GM18861 (cell line): Measurements from ENCODE around the gene PEX7.
"Not testable (repeated sequence)": the region's sequence is repeated elsewhere in the genome, so short reads cannot be mapped to it uniquely, and the experiment has no call there.

Source experiments
- ATAC-seq: cut with Tn5 transposase; IDR thresholded peaks from one replicate; pipeline ENCODE4 v1.9.1; 2021; ENCODE audit not compliant: unreplicated experiment

The PEX7 gene

GRCh38 chr6:136840276-136841001 is 18.0 kb downstream of the PEX7 start:
- no peak for ATAC-seq

DNA sequence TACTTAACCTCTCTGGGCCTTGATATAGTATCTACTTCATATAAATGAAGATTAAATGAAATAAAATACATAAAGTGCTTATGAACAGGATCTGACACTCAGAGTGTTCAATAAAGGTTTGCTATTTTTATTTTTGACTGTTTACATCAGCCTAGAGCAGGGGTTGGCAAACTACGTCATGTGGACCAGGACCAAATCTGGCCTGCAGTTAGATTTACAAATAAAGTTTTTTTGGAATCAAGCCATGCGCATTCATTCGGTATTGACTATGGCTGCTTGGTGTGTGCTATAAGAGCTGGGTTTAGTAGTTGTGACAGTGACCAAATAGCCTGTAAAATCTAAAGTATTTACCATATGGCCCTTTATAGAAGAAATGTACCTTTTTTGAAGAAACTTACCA is 20.8 kb downstream of the PEX7 start:
- ATAC-seq, result no peak

- ATAC-seq, result no peak
Observed at GRCh38 chr6:136846046-136846445, 23.7 kb downstream of the PEX7 start.

DNA sequence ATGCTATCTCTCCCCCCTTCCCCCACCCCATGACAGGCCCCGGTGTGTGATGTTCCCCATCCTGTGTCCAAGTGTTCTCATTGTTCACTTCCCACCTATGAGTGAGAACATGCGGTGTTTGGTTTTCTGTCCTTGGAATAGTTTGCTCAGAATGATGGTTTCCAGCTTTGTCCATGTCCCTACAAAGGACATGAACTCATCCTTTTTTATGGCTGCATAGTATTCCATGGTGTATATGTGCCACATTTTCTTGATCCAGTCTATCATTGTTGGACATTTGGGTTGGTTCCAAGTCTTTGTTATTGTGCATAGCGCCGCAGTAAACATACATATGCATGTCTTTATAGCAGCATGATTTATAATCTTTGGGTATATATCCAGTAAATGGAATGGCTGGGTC is 24.1 kb downstream of the PEX7 start:
- not testable (repeated sequence) for ATAC-seq

DNA sequence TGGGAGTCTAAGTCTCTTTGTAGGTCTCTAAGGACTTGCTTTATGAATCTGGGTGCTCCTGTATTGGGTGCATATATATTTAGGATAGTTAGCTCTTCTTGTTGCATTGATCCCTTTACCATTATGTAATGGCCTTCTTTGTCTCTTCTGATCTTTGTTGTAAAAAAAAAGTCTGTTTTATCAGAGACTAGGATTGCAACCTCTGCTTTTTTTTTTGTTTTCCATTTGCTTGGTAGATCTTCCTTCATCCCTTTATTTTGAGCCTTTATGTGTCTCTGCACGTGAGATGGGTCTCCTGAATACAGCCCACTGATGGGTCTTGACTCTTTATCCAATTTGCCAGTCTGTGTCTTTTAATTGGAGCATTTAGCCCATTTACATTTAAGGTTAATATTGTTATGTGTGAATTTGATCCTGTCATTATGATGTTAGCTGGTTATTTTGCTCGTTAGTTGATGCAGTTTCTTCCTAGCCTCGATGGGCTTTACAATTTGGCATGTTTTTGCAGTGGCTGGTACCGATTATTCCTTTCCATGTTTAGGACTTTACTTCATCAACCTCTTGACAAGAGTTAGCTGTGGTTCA is 27.7 kb downstream of the PEX7 start:
- not testable (repeated sequence) for ATAC-seq

GRCh38 chr6:136859430-136859829 is 37.0 kb downstream of the PEX7 start:
- ATAC-seq, result no peak

DNA sequence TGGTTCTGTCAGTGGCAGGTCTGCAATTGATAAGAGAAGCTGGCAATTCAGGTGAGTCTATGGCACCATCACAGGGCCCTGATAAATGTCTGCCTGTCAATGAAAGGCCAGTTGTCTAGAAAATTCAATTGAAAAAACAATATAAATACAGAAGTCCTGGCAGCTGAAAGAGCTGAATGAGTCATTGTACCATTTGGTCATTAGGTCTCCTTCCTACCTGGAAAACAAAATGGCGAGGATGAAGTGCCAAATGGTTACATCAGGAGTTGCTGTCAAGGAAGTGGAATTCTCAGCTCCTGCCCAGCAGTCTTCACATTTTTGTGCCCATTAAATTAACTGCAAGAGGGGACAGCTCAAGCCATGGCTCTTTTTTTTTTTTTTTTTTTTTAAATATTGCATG is 37.7 kb downstream of the PEX7 start:
- ATAC-seq, result no peak

DNA sequence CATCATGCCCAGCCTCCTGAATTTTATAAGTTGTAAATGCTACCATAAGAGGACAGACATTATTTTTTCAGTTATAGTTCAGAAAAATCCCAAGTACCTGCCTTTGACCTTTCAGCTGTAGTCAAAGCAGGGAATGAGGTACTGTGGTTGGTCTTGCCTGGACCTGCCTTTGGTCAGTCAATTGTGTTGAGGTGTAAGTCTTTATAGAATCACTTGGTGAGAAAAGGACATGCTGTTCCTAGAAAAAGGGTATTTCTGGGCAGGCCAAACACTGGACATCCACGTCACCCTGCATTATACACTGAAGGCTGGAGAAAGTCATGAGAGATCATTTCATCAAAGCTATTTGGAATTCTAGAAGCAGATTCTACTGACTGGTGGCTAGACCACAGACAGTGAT is 40.3 kb downstream of the PEX7 start:
- no peak for ATAC-seq

DNA sequence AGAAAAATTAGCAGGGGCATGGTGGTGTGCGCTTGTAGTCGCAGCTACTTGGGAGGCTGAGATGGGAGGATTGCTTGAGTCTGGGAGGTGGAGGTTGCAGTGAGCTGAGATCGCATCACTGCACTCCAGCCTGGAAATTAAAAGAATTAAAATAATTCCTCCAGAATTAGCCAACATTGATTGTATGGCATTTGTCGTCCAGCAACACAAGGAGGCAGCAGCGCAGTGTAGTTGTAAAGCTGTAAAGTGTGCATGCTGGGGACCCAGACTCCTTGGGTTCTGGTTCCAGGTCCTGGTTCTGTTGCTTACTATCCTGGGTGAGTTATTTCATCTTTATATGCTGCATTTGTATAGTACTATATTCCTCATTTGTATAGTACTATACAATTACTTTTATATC is 41.4 kb downstream of the PEX7 start:
- ATAC-seq, result no peak

- ATAC-seq, result no peak
Observed at GRCh38 chr6:136864676-136865075, 42.3 kb downstream of the PEX7 start.

- no peak for ATAC-seq
Observed at GRCh38 chr6:136866872-136867416, 44.6 kb downstream of the PEX7 start.

GRCh38 chr6:136869451-136869850 is 47.1 kb downstream of the PEX7 start:
- no peak for ATAC-seq

- ATAC-seq, result no peak
Observed at GRCh38 chr6:136873748-136874147, 51.4 kb downstream of the PEX7 start.

GRCh38 chr6:136876469-136876868 is 54.1 kb downstream of the PEX7 start:
- not testable (repeated sequence) for ATAC-seq

GRCh38 chr6:136880748-136881460 is 58.5 kb downstream of the PEX7 start:
- no peak for ATAC-seq

DNA sequence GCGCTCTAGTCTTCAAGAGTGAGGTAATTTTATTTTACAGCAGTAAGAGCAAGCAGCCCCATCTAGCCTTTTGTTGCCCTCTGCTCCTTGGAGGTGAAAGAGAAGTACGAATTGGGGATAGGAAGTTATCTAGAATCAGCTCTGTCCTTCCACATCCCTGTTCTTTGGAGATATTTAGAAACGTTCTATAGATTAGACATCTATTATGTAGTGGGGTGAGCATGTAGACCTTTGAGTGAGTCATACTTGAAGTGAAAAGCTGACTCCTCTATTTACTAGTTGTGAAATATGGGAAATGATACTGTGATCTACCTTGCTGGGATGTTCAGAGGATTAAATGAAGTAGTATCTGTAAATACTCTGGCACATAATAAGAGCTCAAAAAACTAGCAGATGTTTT is 63.7 kb downstream of the PEX7 start:
- ATAC-seq, result no peak

- ATAC-seq, result no peak
Observed at GRCh38 chr6:136887953-136888352, 65.6 kb downstream of the PEX7 start.

DNA sequence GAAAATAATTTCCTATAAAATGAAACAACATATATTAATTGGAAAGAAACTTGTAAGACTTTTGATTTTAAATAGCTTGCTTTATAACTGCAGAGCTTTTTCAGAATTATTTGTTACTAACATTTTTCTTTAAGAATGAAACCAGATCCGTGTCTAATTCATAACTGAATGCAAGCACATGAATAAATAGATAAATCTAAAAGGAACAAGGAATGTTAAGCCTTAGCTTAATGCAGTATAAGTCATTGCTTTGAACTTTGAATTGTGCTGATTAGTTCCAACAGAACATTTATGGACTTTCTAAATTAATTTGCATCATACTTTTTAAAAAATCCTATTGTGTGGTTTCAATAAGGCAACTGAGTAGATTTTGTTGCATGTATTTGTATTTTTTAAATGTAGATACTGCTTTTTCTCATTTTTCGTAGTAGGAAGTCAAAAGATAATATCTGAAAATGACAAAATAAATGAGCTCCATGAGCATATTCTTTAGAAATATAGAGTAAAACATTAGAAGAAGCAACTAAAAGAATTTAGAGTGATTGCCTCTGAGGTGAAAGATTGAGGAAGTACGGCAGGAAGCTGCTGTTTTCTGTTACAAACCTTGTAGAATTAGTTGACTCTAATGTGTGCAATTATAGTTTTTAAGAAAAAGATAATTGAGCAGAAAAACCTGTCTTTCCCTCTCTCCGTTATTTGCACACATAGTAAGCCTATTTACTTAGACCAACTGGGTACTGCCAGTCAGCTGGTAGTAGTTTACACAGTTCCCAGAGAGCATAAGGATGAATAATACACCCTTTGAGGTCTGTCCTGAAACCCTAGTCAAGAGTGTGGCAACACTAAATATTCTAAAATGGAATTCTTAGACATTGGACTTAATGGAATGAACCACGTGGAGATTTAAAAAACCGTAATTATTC is 67.1 kb downstream of the PEX7 start:
- ATAC-seq, result no peak

- ATAC-seq, result no peak
Observed at GRCh38 chr6:136890194-136890839, 67.9 kb downstream of the PEX7 start.

DNA sequence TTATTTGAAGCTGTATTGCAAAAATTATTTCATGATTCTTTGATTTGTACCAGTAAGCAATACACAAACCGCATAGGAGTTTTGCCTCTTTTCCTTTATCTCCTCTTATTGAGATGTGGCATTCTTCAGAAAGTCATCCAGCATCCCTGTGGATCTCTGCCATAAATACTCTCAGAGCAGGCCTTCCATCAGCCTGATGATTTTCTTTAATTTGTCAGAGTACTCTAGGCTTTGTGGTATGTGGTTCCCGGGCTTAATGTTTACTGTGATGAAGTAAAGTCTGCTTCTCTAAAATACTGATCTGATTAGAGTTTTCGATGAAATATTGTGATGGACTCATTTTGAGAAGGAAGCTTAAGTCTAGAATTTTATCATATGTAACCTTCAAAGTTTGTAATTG is 68.6 kb downstream of the PEX7 start:
- no peak for ATAC-seq
